ENCODE data around the gene HBEGF. TPM values are rescaled to one million over a fixed set of nuclear protein-coding genes. Genes with fewer than 3 reads are reported as not detected.

The HBEGF gene
- total RNA-seq, 1 donor from 2014 or later: 5.6 TPM

GRCh38 chr5:140302786-140303639 is 43.4 kb downstream of the HBEGF start, which contains the start of gene PFDN1:
TSS of gene PFDN1 (minus strand) at chr5:140303101. CDS start at chr5:140303073, 28 bp downstream.
- peak; percentile 93 for DNase-seq (ENCODE audit: low spot score)

- no peak for DNase-seq (ENCODE audit: low spot score)
Observed at GRCh38 chr5:140301136-140301535, 45.3 kb downstream of the HBEGF start.

GRCh38 chr5:140299056-140299455 is 47.3 kb downstream of the HBEGF start:
- no peak for DNase-seq (ENCODE audit: low spot score)

- DNase-seq (ENCODE audit: low spot score): no peak
Observed at GRCh38 chr5:140298183-140298601, 48.2 kb downstream of the HBEGF start.

GRCh38 chr5:140297283-140297682 is 49.1 kb downstream of the HBEGF start:
- DNase-seq (ENCODE audit: low spot score): no peak

- DNase-seq (ENCODE audit: low spot score): no peak
Observed at GRCh38 chr5:140296289-140296688, 50.1 kb downstream of the HBEGF start.

- no peak for DNase-seq (ENCODE audit: low spot score)
Observed at GRCh38 chr5:140295414-140295813, 51.0 kb downstream of the HBEGF start.

GRCh38 chr5:140294753-140295152 is 51.6 kb downstream of the HBEGF start:
- no peak for DNase-seq (ENCODE audit: low spot score)

GRCh38 chr5:140293849-140294100 is 52.6 kb downstream of the HBEGF start:
- no peak for DNase-seq (ENCODE audit: low spot score)

- no peak for DNase-seq (ENCODE audit: low spot score)
Observed at GRCh38 chr5:140293091-140293848, 53.1 kb downstream of the HBEGF start.

- no peak for DNase-seq (ENCODE audit: low spot score)
Observed at GRCh38 chr5:140292212-140293036, 54.0 kb downstream of the HBEGF start.

GRCh38 chr5:140287801-140288521 is 58.4 kb downstream of the HBEGF start:
- DNase-seq (ENCODE audit: low spot score): no peak

- DNase-seq (ENCODE audit: low spot score): no peak
Observed at GRCh38 chr5:140286424-140286823, 60.0 kb downstream of the HBEGF start.

GRCh38 chr5:140284013-140284412 is 62.4 kb downstream of the HBEGF start:
- DNase-seq (ENCODE audit: low spot score): no peak

Other genes starting within 250 kb of the HBEGF start
- gene PURA, start 232.5 kb downstream of the HBEGF start, total RNA-seq: 26.8 TPM
- gene IGIP, start 220.7 kb downstream of the HBEGF start, total RNA-seq: 15.9 TPM
- 99.1 TPM for gene CYSTM1, start 171.4 kb downstream of the HBEGF start, total RNA-seq
- 41.5 TPM for gene PFDN1, start 43.5 kb downstream of the HBEGF start, total RNA-seq
- 0.13 TPM for gene SLC4A9, start 13.6 kb upstream of the HBEGF start, total RNA-seq
- 201 TPM for gene ANKHD1, start 55.2 kb upstream of the HBEGF start, total RNA-seq
- 25.9 TPM for gene EIF4EBP3, start 201.1 kb upstream of the HBEGF start, total RNA-seq
- 37.8 TPM for gene SRA1, start 210.9 kb upstream of the HBEGF start, total RNA-seq
- gene APBB3, start 218.0 kb upstream of the HBEGF start, total RNA-seq: 31.9 TPM
- 71.8 TPM for gene SLC35A4, start 218.2 kb upstream of the HBEGF start, total RNA-seq

Measured in ureter (tissue), 1 donor.